NCI-H2196 treated with DMSO at 0.1 percent for 48 hours (cell line): ENCODE results near the gene CBX1.
"Not testable (repeated sequence)": the region's sequence is repeated elsewhere in the genome, so short reads cannot be mapped to it uniquely, and the experiment has no call there.

Experiments
- DNase-seq: peaks from one replicate; lab custom pipeline; 2025; ENCODE audit not compliant: unreplicated experiment; lab: John Stamatoyannopoulos, UW

The CBX1 gene

GRCh38 chr17:48053758-48054237 is 47.5 kb downstream of the CBX1 start:
- DNase-seq: no peak

DNA sequence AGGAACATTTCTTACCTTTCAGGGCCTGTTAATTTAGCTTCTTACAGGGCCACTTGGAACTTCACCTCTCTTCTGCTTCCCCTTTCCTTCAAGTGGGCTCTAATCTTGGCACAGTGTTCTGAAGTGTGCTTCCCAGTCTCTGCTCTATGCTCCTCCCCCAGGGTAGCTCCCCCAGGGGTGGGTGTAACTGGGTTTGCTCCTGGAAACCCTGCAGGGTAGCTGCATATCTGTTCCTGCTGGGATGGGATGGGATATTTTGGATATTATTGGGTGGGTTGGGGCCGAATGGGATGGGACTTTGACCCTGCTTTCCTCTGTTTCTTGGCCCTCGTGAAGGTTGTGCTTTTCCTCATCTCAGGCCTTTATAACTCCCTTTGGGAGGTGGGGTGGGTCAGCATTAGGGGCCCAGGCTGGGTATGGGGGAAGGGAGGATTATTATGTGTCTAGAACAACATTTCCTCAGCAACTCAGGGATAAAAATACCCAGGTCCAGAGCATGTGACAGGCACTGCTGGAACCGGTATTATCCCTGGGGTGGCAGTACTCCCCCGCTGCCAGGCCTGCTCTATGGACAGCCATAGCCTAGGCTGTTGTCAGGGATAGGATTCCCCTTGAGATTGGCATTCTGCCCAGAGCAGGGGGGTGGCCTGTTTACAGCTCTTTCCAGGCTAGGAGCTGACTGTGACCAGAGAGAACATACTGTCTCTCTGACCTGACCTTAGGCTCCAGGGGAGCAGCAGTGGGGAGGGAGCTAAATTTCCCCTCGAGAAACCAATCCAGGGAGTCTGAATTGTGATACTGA is 48.1 kb downstream of the CBX1 start:
- peak; percentile 76 for DNase-seq

DNA sequence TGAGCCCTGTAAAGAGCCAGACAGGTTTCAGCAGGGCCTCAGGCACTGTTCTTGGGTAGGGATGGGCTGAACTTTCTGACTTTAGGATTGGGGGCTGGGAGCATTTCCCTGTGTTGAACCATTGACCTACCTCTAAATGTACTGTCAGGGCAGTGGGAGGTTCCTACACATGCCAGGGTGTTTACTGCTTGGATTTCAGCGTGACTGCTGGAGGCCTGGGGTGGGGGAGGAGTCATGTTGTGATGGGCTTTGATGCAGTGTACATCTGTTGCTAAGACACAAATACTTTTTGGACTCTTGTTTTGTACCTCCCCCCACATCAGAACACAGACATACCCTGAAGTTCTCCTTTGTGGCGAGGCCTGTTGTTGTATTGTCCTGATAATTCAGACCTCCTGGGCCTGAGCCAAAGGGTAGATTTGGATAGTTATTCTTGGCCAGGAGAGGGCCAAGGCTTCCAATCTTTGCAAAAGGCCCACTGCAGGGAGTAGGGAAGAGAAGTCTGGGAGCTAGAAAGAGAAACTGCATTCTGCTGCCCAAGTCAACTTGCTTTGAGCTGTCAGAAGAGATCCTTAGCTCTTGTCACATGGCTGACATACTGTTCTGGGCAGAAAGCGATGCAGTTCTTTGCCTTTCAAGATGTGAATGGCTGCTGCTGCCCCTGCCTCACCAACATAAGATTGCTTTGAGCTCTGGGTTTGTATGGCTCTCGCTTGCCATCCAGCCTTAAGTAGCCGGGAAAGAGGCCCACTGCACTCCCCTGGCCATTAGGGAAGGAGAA is 49.4 kb downstream of the CBX1 start:
- DNase-seq: no peak

DNA sequence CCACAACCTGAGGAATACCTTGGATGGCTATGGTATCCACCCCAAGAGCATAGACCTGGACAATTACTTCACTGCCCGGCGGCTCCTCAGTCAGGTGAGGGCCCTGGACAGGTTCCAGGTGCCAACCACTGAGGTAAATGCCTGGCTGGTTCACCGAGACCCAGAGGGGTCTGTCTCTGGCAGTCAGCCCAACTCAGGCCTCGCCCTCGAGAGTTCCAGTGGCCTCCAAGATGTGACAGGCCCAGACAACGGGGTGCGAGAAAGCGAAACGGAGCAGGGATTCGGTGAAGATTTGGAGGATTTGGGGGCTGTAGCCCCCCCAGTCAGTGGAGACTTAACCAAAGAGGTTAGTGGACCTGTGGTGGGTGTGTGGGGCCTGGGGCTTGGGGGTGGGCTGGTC is 50.0 kb downstream of the CBX1 start:
- DNase-seq: no peak

- DNase-seq: peak; percentile 79
These were observed 52.7 kb downstream of the CBX1 start for GRCh38 chr17:48048384-48049126.

- DNase-seq: peak; percentile 99
These were observed 53.4 kb downstream of the CBX1 start, which contains the start of gene NFE2L1 for GRCh38 chr17:48047741-48048383. NFE2L1 (plus strand) TSS chr17:48048359; CDS start chr17:48051119, 2,760 bp downstream.

GRCh38 chr17:48047113-48047740 is 54.1 kb downstream of the CBX1 start:
- DNase-seq: no peak

- DNase-seq: no peak
These were observed 55.0 kb downstream of the CBX1 start for GRCh38 chr17:48046296-48046695.

DNA sequence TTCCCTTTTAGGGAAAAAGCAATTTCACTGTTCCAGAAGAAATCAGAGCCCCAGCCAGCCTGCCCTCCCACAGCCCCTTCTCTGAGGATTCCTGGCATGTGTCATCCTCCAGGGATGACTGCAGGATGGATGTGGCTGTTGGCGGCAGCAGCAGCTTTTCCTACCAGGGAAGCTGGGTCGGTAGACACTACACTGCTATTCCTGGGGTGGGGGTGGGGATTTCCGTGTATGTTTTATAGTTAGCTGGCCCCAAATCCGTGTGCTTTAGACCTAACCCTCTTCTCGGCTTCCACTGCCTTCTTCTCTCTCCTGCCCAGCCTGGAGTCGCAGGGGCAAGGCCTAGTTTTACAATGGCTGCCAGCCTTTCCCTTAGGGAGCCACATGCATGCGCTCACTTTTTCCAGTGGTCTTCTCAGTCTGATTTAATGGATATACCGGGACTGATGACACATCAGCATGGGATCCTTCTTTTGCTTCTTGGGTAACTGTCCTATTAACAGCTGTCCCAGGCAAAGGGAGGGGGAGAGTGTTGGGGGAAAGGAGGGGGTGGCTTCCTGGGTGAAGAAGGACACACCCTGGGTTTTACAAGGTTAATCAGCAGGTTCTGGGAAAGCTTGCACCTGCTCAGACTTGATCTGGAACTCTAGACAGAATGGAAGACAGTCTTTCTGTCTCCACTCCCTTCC is 55.8 kb downstream of the CBX1 start:
- no peak for DNase-seq

DNA sequence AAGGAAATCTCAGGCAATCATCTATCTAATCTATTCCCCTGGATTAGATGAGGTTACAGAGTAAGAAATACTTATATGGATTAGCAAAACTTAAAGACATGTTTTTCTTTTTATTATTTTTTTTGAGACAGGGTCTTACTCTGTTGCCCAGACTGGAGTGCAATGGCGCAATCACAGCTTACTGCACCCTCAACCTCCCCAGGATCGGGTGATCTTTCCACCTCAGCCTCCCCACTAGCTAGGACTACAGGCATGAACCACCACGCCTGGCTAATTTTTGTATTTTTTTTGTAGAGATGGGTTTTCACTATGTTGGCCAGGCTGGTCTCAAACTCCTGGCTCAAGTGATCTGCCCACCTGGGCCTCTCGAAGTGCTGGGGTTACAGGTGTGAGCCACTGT is 56.4 kb downstream of the CBX1 start:
- no peak for DNase-seq

DNA sequence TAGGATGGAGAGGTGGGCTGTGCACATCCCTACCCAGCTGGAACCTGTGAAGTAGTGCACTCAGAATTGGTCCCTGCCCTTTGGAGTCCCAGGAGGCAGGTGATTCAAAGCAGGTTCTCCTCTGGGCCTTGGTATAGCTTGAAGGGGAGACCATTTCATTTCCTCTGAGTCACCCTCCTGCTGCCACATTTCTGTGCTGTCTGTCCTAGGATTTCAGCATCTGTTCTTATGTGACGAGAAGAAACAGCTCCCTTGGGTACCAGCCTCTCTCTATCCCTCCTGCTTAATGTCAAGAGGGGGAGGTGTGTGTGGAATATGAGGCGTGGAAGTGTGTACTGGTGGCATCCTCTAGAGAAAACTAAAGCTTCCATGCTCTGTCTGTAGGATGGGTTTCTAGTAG is 58.1 kb downstream of the CBX1 start:
- no peak for DNase-seq

- no peak for DNase-seq
These were observed 62.6 kb downstream of the CBX1 start for GRCh38 chr17:48038687-48039086.

DNA sequence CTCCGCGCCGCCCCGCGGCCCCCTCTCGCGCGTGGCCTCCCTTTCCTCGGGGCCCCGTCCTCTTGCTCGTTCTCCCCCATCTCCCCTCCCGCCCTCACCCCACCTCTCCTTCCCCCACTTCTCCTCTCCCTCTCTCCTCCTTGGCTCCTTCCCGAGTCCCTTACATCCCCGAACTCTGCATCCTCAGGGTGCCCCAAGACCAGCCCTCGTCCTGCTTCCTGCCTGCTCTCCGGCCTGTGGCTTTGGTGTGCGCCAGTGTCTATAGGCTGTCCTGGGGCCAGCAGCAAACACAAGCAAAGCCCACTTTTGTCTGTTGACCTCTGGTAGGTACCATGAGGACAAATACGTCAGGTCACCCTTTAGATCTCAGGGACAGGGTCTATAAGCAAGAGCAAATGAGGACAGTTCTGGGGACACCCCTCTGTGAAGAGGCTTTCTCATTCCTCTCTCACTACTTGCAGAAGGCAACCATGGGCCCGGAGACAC is 63.4 kb downstream of the CBX1 start:
- no peak for DNase-seq

DNA sequence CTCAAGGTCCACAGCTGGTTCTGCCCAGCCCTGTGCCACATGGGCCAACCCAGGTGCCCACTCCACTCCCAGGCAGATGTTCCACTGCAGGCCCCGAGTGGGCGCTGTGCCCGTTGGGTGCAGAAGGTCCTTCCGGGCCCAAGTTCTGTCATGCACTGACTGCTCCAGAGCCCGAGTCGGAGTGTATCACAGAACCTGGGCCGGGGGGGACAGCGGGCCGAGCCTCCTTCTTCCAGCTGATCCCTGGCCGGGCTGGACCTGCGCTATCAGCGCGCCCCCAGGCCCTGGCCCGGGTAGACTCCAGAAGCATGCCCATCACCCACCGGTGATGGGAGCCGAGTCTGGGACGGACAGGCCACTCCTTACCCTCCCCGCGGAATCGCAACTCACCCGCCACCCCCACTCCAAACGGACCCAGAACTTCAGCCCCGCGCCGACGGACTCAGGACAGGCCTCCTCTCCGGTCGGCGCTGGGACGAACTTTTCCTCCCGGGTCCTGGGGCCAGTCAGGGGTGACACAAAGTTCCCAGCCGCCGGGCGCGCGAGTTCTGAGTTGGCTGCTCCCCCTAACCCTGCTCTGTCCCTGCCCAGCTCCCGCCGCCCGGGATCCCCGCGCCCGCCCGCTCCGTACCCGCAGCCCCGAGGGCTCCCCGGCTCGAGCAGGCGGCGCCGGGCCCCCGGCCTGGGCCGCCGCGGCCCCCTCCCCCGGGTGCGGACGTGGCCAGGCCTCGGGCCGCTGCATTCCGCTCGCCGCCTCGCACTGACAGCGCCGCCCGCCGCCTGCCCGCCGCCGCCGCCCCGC is 64.0 kb downstream of the CBX1 start, which contains the start of gene COPZ2:
Gene COPZ2, minus strand, starts transcription at position 762 of the 802 bp plus-strand sequence. Its CDS starts 20 bp downstream, at position 742.
- no peak for DNase-seq

- no peak for DNase-seq
These were observed 64.6 kb downstream of the CBX1 start for GRCh38 chr17:48036693-48037035.

GRCh38 chr17:48034734-48035133 is 66.5 kb downstream of the CBX1 start:
- DNase-seq: not testable (repeated sequence)

- no peak for DNase-seq
These were observed 69.3 kb downstream of the CBX1 start for GRCh38 chr17:48031966-48032365.

DNA sequence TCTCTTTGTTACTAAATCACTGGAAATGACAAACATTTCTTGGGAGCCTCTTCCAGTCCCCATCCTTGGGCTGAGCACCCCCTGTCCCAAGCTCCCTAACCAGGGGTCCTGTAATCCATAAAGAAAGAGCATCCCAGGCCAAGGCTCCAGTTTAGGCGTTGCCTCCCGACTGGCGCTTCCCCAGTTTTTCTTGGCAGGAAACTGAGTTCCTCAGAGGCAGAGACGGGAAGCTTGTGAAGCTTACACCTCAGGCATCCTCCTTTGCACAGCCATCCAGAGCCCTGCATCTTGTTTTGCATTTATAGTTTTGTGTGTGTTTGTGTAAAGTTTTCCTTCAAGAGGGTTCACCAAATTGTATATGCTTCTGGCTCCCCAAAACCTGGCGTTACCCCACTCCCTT is 70.7 kb downstream of the CBX1 start:
- DNase-seq: no peak

DNA sequence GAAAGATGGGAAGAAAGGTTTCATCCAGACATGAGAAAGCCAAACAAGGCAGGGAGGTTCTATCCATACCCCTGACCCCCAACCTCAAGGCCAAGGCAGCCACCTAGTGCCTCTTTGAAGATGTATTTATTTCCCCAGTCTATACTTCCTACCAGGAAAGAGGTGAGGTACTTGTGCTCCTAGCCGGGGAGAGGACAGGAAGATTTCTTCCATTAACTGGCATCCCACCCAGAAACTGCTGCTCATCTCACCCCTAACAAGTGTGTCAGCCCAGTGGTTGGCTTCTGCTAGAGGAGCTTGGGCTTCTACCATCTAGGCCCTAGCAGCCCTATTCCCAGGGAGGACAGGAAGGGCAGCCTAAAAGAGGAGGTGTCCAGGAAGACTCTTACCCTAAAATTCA is 72.5 kb downstream of the CBX1 start:
- no peak for DNase-seq
